Measurements from ENCODE around the gene FARP2.

DNA sequence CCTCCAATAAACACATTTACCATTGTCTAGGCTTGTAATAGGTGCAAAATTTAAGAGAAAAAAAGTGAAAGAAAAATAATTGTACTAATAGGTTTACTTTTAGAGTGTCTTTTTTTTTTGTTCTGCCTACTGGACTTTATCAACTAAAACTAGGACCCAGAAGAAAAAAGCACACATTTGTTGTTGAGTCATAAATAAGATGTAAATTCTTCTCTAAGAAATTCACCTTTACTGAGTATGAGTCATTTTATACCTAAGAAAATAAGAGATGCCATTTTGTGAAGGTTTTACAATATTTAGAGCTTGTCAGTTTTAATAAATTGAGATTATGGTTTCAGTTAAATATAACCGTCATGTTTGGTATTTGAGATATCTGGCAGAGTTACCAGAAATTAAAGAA is 19.2 kb downstream of the FARP2 start:
- TF ChIP-seq, protein P1, sequence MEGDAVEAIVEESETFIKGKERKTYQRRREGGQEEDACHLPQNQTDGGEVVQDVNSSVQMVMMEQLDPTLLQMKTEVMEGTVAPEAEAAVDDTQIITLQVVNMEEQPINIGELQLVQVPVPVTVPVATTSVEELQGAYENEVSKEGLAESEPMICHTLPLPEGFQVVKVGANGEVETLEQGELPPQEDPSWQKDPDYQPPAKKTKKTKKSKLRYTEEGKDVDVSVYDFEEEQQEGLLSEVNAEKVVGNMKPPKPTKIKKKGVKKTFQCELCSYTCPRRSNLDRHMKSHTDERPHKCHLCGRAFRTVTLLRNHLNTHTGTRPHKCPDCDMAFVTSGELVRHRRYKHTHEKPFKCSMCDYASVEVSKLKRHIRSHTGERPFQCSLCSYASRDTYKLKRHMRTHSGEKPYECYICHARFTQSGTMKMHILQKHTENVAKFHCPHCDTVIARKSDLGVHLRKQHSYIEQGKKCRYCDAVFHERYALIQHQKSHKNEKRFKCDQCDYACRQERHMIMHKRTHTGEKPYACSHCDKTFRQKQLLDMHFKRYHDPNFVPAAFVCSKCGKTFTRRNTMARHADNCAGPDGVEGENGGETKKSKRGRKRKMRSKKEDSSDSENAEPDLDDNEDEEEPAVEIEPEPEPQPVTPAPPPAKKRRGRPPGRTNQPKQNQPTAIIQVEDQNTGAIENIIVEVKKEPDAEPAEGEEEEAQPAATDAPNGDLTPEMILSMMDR (IDR thresholded peaks at IDR 0.05 in 4 of 5, conservative IDR thresholded peaks at IDR 0.05 in 1 of 5), result no peak
- no peak for TF ChIP-seq POLR2A (IDR thresholded peaks at IDR 0.05)

All from gastrocnemius medialis (tissue), 4 donors.